K562 (cell line): ENCODE data around the gene CDK5RAP3. TPM values are rescaled to one million over a fixed set of nuclear protein-coding genes. Genes with fewer than 3 reads are reported as not detected.

ENCODE experiments used
- BCOR ChIP-seq: fragments of 450-650 bp; IDR thresholded peaks from 2 replicates; pipeline ENCODE4 v1.6.1; 2016
- FOXA1 ChIP-seq: fragments of 450-650 bp; IDR thresholded peaks from 2 replicates; pipeline ENCODE4 v1.6.1; 2016; ENCODE audit warnings: mild to moderate bottlenecking, borderline replicate concordance
- GABPB1 ChIP-seq: sonication (generic); formaldehyde crosslinking; IDR thresholded peaks from 2 replicates; pipeline ENCODE4 v1.8.0; 2022; ENCODE audit warnings: mild to moderate bottlenecking, missing genetic modification reagents
- GABPB2 ChIP-seq: fragments of 250-450 bp; sonication (Bioruptor Pico); conservative IDR thresholded peaks from 2 replicates; pipeline ENCODE4 v1.5.1; 2021; ENCODE audit warnings: mild to moderate bottlenecking
- JUN ChIP-seq, 2 experiments: sonication (generic) in 1 of 2; formaldehyde crosslinking in 1 of 2; IDR thresholded peaks; 2 replicates each; pipeline versions ENCODE4 v1.6.1 to v1.8.0; 2012 to 2022; ENCODE audit warnings: borderline replicate concordance in 2 of 2, mild to moderate bottlenecking in 2 of 2, improper control_type of control experiment in 1 of 2, low read depth in 1 of 2, low read length in 1 of 2, missing genetic modification reagents in 1 of 2
- MCM7 ChIP-seq, 2 experiments: fragments of 450-650 bp; IDR thresholded peaks; 2 replicates each; pipeline ENCODE4 v1.6.1; 2016 to 2018
- NCOR1 ChIP-seq: fragments of 450-650 bp; IDR thresholded peaks from 2 replicates; pipeline ENCODE4 v1.6.1; 2016; ENCODE audit warnings: mild to moderate bottlenecking, moderate library complexity
- NR1H2 ChIP-seq: sonication (generic); formaldehyde crosslinking; IDR thresholded peaks from 2 replicates; pipeline ENCODE4 v1.4.0; 2020; ENCODE audit warnings: mild to moderate bottlenecking, missing genetic modification reagents
- POLR2AphosphoS2 ChIP-seq: IDR thresholded peaks from 2 replicates; pipeline ENCODE4 v1.6.1; 2012; ENCODE audit warnings: low read length, improper control_type of control experiment
- SRSF7 ChIP-seq: fragments of 200-400 bp; formaldehyde crosslinking; optimal IDR thresholded peaks from 2 replicates; pipeline ENCODE3; 2017; ENCODE audit warnings: mild to moderate bottlenecking, low read depth, low read length
- STAG1 ChIP-seq: sonication (generic); formaldehyde crosslinking; IDR thresholded peaks from 2 replicates; pipeline ENCODE4 v1.5.0; 2020; ENCODE audit warnings: missing genetic modification reagents, borderline replicate concordance
- STAT6 ChIP-seq: sonication (generic); formaldehyde crosslinking; IDR thresholded peaks from 2 replicates; pipeline ENCODE4 v1.8.1; 2023; ENCODE audit warnings: mild to moderate bottlenecking, missing genetic modification reagents
- TBL1XR1 ChIP-seq, 2 experiments: IDR thresholded peaks; 2 replicates each; pipeline ENCODE4 v1.6.1; 2012; ENCODE audit warnings: improper control_type of control experiment in 2 of 2, low read length in 2 of 2, mild to moderate bottlenecking in 1 of 2
- TRIM28 ChIP-seq: fragments of 450-650 bp; IDR thresholded peaks from 2 replicates; pipeline ENCODE4 v1.6.1; 2017
- ZNF253 ChIP-seq: fragments of 250-450 bp; sonication (Bioruptor Pico); conservative IDR thresholded peaks from 2 replicates; pipeline ENCODE4 v1.6.1; 2021; ENCODE audit warnings: mild to moderate bottlenecking
- ZNF551 ChIP-seq: fragments of 250-450 bp; sonication (Bioruptor Pico); IDR thresholded peaks from 2 replicates; pipeline ENCODE4 v1.5.0; 2021; ENCODE audit warnings: mild to moderate bottlenecking, moderate library complexity
- ZNF778 ChIP-seq: fragments of 450-650 bp; formaldehyde crosslinking; IDR thresholded peaks from 2 replicates; pipeline ENCODE4 v1.4.0; 2020; ENCODE audit warnings: mild to moderate bottlenecking, moderate library complexity
- polyA plus RNA-seq, 8 experiments: library from polyadenylated mRNA; depleted of rRNA in 4 of 8; stranded (reverse) in 5 of 8; unstranded in 3 of 8; fragments of >200 nt; fragmentation: Nextera tagmentation in 2 of 8; fragmentation: Illumina TruSeq in 1 of 8; extraction: Ambion mirVana in 2 of 8; extraction: Trizol in 1 of 8; gene quantifications; 2 replicates each; pipeline versions ENCODE4 v1.2.1 to v1.2.3, GENCODE V29; 2011 to 2014; ENCODE audit warnings: inconsistent platforms in 1 of 8, missing spikeins in 1 of 8
- total RNA-seq, 7 experiments: library from RNA; depleted of rRNA in 6 of 7; stranded (reverse); fragments of >200 nt in 6 of 7; fragmentation: Illumina TruSeq in 2 of 7; extraction: Trizol in 2 of 7; gene quantifications; 2 replicates each; pipeline versions ENCODE4 v1.2.1 to v1.2.3, GENCODE V29; 2011 to 2021; ENCODE audit warnings: low replicate concordance in 1 of 7
- TF ChIP-seq, protein P1 (sequence below): fragments of 450-650 bp; IDR thresholded peaks from 2 replicates; pipeline ENCODE4 v1.6.1; 2016; ENCODE audit warnings: missing biosample characterization, missing genetic modification characterization
- TF ChIP-seq, protein P2 (sequence below): fragments of 450-650 bp; IDR thresholded peaks from 2 replicates; pipeline ENCODE4 v1.6.1; 2014; ENCODE audit warnings: low read depth, mild to moderate bottlenecking, moderate library complexity, borderline replicate concordance
- TF ChIP-seq, protein P3 (sequence below), 2 experiments: fragments of 450-650 bp; IDR thresholded peaks; 2 replicates each; pipeline ENCODE4 v1.6.1; 2016
- TF ChIP-seq, protein P4 (sequence below): fragments of 450-650 bp; IDR thresholded peaks from 2 replicates; pipeline ENCODE4 v1.6.1; 2016; ENCODE audit warnings: antibody characterized with exemption

CDK5RAP3 gene
- total and polyA plus RNA-seq, 9 of the 15 experiments (the other 6 are each of a cell fraction or from before 2014, with no cell fraction given): 44.2 to 202 (median 91.5) TPM

DNA sequence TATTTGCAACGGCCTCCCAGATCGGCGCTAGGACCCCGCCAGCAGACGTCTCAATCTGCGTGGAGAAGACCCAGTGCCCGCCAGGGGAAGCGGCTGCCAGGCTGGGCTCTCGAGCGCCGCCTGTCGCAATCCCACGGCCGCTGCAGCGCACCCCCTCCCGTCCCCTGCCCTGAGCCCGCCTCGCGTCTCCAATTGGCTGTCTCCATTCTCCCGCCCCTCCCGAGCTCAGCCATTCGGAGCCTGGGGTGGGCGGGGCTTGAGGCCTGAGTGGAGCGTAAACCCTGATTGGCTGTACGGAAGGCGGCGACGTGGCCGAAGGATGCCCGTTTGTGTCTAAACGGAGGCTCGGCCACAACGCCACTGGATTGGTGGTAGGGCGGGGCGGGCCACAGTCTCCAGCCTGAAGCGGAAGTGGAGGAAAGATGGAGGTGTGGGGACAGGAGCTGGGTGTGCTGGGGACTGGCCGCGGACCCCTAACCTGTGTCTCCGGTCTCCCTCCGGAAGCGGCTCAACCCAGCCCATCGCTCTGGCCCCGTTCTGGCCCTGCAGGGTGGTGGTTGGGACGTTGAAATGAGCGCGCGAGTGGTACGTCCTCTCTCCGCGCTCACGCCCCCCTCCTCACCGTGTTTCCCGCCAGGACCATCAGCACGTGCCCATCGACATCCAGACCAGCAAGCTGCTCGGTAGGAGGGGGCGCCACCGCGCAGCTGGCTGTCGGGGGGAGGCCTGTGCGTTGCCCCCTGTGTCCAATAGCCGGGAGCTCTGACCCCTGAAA is at the start of gene CDK5RAP3 (continued):
- TF ChIP-seq FOXA1 (no peak), TRIM28 (no peak), GABPB2 (CRISPR knock-in tag) (no peak), POLR2AphosphoS2 (no peak; the same call in 1 of the 2 replicates), BCOR (no peak), ZNF778 (no peak), JUN (IDR thresholded peaks at IDR 0.05; ENCODE audit: borderline replicate concordance, low read depth, low read length) (no peak), JUN (CRISPR knock-in tag; IDR thresholded peaks at IDR 0.05; ENCODE audit: borderline replicate concordance) (peak; percentile 93), ZNF551 (CRISPR knock-in tag) (no peak), ZNF253 (CRISPR knock-in tag) (no peak), STAT6 (no peak), MCM7 (IDR thresholded peaks at IDR 0.05) (no peak), SRSF7 (no peak), NCOR1 (no peak), NR1H2 (CRISPR knock-in tag) (no peak), STAG1 (CRISPR knock-in tag) (no peak; the same call in 1 of the 2 replicates), GABPB1 (peak; percentile 86), TBL1XR1 (IDR thresholded peaks at IDR 0.05; ENCODE audit: low read length in 2 of 2) (peak in 1 of 2 experiments; percentile 48; a peak in 1 of 4 replicates)
- TF ChIP-seq, protein P1, sequence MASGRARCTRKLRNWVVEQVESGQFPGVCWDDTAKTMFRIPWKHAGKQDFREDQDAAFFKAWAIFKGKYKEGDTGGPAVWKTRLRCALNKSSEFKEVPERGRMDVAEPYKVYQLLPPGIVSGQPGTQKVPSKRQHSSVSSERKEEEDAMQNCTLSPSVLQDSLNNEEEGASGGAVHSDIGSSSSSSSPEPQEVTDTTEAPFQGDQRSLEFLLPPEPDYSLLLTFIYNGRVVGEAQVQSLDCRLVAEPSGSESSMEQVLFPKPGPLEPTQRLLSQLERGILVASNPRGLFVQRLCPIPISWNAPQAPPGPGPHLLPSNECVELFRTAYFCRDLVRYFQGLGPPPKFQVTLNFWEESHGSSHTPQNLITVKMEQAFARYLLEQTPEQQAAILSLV (tag): no peak
- TF ChIP-seq, protein P2, sequence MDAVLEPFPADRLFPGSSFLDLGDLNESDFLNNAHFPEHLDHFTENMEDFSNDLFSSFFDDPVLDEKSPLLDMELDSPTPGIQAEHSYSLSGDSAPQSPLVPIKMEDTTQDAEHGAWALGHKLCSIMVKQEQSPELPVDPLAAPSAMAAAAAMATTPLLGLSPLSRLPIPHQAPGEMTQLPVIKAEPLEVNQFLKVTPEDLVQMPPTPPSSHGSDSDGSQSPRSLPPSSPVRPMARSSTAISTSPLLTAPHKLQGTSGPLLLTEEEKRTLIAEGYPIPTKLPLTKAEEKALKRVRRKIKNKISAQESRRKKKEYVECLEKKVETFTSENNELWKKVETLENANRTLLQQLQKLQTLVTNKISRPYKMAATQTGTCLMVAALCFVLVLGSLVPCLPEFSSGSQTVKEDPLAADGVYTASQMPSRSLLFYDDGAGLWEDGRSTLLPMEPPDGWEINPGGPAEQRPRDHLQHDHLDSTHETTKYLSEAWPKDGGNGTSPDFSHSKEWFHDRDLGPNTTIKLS: peak; percentile 97
- TF ChIP-seq, protein P3, sequence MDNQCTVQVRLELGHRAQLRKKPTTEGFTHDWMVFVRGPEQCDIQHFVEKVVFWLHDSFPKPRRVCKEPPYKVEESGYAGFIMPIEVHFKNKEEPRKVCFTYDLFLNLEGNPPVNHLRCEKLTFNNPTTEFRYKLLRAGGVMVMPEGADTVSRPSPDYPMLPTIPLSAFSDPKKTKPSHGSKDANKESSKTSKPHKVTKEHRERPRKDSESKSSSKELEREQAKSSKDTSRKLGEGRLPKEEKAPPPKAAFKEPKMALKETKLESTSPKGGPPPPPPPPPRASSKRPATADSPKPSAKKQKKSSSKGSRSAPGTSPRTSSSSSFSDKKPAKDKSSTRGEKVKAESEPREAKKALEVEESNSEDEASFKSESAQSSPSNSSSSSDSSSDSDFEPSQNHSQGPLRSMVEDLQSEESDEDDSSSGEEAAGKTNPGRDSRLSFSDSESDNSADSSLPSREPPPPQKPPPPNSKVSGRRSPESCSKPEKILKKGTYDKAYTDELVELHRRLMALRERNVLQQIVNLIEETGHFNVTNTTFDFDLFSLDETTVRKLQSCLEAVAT (IDR thresholded peaks at IDR 0.05): 0 out of 4 replicates have a peak, but pooled peaks of 1 of the 2 experiments have one; percentile 6
- TF ChIP-seq, protein P4, sequence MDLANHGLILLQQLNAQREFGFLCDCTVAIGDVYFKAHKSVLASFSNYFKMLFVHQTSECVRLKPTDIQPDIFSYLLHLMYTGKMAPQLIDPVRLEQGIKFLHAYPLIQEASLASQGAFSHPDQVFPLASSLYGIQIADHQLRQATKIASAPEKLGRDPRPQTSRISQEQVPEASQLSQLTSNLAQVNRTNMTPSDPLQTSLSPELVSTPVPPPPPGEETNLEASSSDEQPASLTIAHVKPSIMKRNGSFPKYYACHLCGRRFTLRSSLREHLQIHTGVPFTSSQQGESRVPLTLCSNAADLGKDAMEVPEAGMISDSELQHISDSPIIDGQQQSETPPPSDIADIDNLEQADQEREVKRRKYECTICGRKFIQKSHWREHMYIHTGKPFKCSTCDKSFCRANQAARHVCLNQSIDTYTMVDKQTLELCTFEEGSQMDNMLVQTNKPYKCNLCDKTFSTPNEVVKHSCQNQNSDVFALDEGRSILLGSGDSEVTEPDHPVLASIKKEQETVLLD: peak; percentile 76
